Measurements from ENCODE around the gene SLC6A9. TPM values are rescaled to one million over a fixed set of nuclear protein-coding genes. Genes with fewer than 3 reads are reported as not detected.

The SLC6A9 gene
- total RNA-seq, 2 donors from 2014 or later, result 4.6 to 5.6 TPM

DNA sequence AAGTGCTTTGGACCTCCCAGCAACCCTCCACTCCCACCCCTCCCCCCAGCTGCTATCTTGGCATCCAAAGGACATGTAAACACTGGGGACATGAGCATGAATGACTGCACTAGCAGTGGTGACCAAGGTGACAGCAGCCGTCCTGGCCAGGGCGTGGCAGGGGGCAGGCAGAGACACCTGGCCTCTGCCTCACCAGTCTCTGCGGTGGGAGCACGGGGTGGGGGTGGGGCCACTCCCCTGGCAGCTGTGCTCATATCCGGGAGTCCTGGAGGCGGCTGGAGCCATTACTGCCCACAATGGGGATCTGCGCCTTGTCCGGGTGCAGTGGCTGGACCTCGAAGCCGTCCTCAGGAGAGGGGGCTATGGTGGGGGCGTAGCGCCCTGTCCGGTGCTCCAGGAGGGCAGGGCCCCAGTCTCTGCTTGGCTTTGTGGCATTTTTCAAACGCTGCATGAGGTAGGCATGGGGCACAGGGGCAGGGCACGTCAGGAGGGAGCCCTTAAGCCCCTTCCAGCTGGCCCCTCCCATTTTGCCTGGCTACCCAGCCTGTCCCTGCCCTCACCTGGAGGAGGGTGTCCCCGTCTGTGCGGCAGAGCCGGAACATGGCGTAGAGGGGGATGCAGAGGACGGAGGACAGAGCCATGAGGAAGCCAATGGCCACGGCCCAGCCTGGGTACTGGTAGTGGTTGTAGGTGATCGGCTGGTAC, 33.8 kb downstream of the SLC6A9 start:
- Histone ChIP-seq H3K9me3 (no peaks in the 10 kb centered on the region), H3K27ac (no peak overlapping the region), H3K4me3 (no peak overlapping the region), H3K36me3 (no peaks in the 10 kb centered on the region), H3K27me3 (replicated peaks; ENCODE audit: insufficient read depth) (no peaks in the 10 kb centered on the region), H3K4me1 (replicated peaks) (no peaks in the 10 kb centered on the region)
- no peak for DNase-seq (ENCODE audit: low spot score)
- intact Hi-C loops (cut with DNase I), result no loop called here
- 69% methylated on average over 18 of the region's 22 CpGs for WGBS
- TF ChIP-seq, protein P1, sequence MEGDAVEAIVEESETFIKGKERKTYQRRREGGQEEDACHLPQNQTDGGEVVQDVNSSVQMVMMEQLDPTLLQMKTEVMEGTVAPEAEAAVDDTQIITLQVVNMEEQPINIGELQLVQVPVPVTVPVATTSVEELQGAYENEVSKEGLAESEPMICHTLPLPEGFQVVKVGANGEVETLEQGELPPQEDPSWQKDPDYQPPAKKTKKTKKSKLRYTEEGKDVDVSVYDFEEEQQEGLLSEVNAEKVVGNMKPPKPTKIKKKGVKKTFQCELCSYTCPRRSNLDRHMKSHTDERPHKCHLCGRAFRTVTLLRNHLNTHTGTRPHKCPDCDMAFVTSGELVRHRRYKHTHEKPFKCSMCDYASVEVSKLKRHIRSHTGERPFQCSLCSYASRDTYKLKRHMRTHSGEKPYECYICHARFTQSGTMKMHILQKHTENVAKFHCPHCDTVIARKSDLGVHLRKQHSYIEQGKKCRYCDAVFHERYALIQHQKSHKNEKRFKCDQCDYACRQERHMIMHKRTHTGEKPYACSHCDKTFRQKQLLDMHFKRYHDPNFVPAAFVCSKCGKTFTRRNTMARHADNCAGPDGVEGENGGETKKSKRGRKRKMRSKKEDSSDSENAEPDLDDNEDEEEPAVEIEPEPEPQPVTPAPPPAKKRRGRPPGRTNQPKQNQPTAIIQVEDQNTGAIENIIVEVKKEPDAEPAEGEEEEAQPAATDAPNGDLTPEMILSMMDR (IDR thresholded peaks at IDR 0.05), result no peak
- TF ChIP-seq POLR2AphosphoS5 (IDR thresholded peaks at IDR 0.05) (no peak), POLR2A (IDR thresholded peaks at IDR 0.05) (no peak)

DNA sequence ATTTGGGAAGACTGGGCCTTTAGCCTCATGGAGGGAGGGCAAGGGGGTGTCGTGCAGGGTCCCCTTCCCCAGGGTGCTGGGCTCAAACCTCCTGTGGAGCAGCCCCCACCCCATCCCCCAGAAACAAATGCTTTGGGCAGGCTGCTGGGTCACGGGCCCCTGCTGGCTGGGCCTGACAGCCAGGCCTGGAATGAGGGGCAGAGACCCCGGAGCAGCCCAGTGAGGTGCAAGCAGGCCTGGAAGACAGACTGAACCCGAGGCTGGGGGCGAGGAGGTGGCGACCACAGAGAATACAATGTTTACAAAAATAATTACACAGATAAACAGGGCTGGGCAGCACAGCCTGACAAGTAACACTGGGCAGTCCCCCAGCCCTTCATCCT, 34.5 kb downstream of the SLC6A9 start:
- no peaks in the 10 kb centered on the region for H3K4me1 ChIP-seq (replicated peaks)
- TF ChIP-seq, protein P1 (IDR thresholded peaks at IDR 0.05), result no peak
- TF ChIP-seq POLR2AphosphoS5 (IDR thresholded peaks at IDR 0.05), result no peak
- TF ChIP-seq POLR2A (IDR thresholded peaks at IDR 0.05), result no peak
- no peak overlapping the region for H3K4me3 ChIP-seq
- intact Hi-C loops (cut with DNase I), result no loop called here
- no peaks in the 10 kb centered on the region for H3K9me3 ChIP-seq
- 72% methylated on average over 6 of the region's 6 CpGs for WGBS
- no peak for DNase-seq (ENCODE audit: low spot score)
- H3K36me3 ChIP-seq, result no peaks in the 10 kb centered on the region
- no peaks in the 10 kb centered on the region for H3K27me3 ChIP-seq (replicated peaks; ENCODE audit: insufficient read depth)
- H3K27ac ChIP-seq, result no peak overlapping the region

DNA sequence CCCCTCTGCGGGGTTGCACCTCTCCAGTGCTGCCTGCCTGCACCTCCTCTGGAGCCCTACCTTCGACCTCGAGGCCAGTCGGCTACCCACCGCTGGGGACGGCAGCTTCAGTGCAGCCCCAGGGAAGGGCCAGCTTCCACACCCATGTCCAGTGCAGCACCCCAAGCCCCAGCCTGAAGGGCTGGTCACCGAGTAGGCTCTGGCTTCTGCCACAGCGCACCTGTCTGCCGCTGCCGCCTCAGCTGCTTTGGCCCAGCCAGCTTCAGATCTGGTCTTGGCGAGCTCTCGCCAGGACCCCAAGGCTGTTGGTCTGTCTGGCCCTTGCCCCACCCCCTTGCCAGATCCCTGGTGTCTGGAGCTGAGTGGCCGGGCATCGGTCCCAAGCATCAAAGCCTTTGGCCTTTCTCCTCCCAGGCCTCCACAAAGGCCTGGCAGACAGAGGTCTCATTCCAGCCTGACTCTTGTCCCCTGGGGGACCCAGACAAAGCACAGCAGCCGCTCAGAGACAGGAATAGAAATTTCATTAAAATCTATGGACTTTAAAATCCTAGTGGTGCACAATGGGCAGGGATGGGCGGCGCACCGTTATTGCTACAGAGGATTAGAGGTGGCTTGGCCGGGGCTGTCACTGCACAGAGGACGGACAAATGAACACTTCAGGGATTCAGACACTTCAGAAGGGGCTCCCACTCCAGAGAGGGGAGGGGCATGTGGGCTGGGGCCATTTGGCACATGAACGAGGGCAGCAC, 35.1 kb downstream of the SLC6A9 start:
- Histone ChIP-seq H3K4me1 (replicated peaks) (no peaks in the 10 kb centered on the region), H3K27me3 (replicated peaks; ENCODE audit: insufficient read depth) (no peaks in the 10 kb centered on the region), H3K9me3 (no peaks in the 10 kb centered on the region), H3K27ac (no peak overlapping the region), H3K4me3 (no peak overlapping the region), H3K36me3 (no peaks in the 10 kb centered on the region)
- DNase-seq (ENCODE audit: low spot score), result no peak
- intact Hi-C loops (cut with DNase I), result no loop called here
- 83% methylated on average over 21 of the region's 21 CpGs for WGBS
- TF ChIP-seq POLR2AphosphoS5 (IDR thresholded peaks at IDR 0.05) (no peak), POLR2A (IDR thresholded peaks at IDR 0.05) (no peak)
- TF ChIP-seq, protein P1 (IDR thresholded peaks at IDR 0.05), result no peak

DNA sequence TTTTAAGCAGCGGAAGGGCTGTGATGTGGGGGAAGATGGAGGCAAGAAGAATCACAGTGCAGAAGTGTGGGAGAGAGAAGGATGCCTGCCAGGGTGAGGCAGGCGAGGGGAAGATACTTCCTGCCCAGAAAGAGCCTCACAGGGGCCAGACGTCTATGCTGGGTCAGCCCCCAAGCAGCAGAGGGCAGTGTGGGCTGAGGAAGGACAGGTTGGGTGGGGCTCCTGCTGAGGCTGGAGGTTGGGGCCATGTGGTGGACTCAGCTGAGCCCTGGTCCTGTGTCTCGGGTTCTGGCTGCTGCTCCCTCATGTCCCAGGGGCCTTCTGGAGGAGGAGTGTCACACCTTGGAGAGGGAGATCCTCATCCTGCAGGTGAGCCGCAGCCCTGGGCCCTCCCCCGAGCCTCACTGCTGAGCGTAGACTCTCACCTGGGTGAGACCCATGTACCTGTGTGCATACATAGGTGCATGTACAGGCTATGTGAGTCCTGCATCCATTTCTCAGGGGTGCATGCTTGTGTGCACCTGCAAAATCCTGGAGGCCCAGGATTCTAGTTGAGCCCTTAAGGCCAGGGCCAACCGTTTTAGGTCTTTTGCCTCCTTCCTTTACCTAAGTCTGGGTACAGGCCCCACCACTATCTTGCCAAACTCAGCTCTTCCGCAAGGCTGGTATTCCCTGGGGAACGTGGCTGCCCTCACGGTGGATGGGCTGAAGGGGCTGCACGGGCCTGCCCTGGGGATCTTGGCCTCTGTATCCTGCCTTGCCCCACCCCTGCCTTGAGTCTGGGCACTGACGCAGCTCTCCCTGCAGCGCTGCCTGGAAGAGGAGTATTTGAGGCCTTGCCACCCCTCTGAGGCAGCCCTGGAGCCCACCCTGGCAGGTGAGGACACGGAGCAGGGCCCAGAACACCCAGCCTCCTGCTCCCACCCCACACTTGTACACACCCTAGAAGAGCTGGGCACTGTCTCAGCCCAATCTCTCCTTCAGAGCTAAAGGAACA, 36.2 kb downstream of the SLC6A9 start:
- H3K27me3 ChIP-seq (replicated peaks; ENCODE audit: insufficient read depth), result no peaks in the 10 kb centered on the region
- no peak overlapping the region for H3K27ac ChIP-seq
- no peak for DNase-seq (ENCODE audit: low spot score)
- H3K9me3 ChIP-seq, result no peaks in the 10 kb centered on the region
- TF ChIP-seq POLR2A (IDR thresholded peaks at IDR 0.05) (no peak), POLR2AphosphoS5 (IDR thresholded peaks at IDR 0.05) (no peak)
- TF ChIP-seq, protein P1 (IDR thresholded peaks at IDR 0.05), result no peak
- peaks cover 6% of the 10 kb centered on the region for H3K4me1 ChIP-seq (replicated peaks)
- H3K36me3 ChIP-seq, result no peaks in the 10 kb centered on the region
- intact Hi-C loops (cut with DNase I), result no loop called here
- 76% methylated on average over 14 of the region's 15 CpGs for WGBS
- H3K4me3 ChIP-seq, result no peak overlapping the region

All from prostate gland (tissue), 2 donors.